Trophoblast cell (in vitro differentiated cells and primary cell): ENCODE data around the gene APCDD1L.

ENCODE experiments used
- DNase-seq, 2 donors: peaks; one replicate each; pipeline ENCODE4 v3.0.0-alpha.2; 2016
- H2AFZ ChIP-seq: 2 replicates; pipeline ENCODE4 v1.6.1; 2013; ENCODE audit warnings: low read length, moderate library complexity, mild to moderate bottlenecking; ENCODE audit not compliant: insufficient read depth, poor library complexity
- H2AK5ac ChIP-seq: 2 replicates; pipeline ENCODE4 v1.6.1; 2013; ENCODE audit warnings: mild to moderate bottlenecking, low read length
- H2BK120ac ChIP-seq: 2 replicates; pipeline ENCODE4 v1.6.1; 2013; ENCODE audit warnings: low read length, mild to moderate bottlenecking, moderate library complexity; ENCODE audit not compliant: insufficient read depth, poor library complexity
- H2BK12ac ChIP-seq: 2 replicates; pipeline ENCODE4 v1.6.1; 2013; ENCODE audit warnings: mild to moderate bottlenecking, low read length, moderate library complexity
- H2BK5ac ChIP-seq: 2 replicates; pipeline ENCODE4 v1.6.1; 2013; ENCODE audit warnings: low read length, low read depth, moderate library complexity, mild to moderate bottlenecking; ENCODE audit not compliant: poor library complexity
- H3K14ac ChIP-seq: 2 replicates; pipeline ENCODE4 v1.6.1; 2013; ENCODE audit warnings: mild to moderate bottlenecking, low read length
- H3K18ac ChIP-seq: 2 replicates; pipeline ENCODE4 v1.6.1; 2013; ENCODE audit warnings: mild to moderate bottlenecking, low read length
- H3K23ac ChIP-seq: 2 replicates; pipeline ENCODE4 v1.6.1; 2013; ENCODE audit warnings: low read length
- H3K27ac ChIP-seq: 2 replicates; pipeline ENCODE4 v1.5.1; 2013; ENCODE audit warnings: low read depth, mild to moderate bottlenecking, inconsistent platforms, low read length, moderate library complexity
- H3K27me3 ChIP-seq: 2 replicates; pipeline ENCODE4 v1.6.1; 2013; ENCODE audit warnings: inconsistent platforms, mild to moderate bottlenecking, low read length, moderate library complexity; ENCODE audit not compliant: insufficient read depth
- H3K36me3 ChIP-seq, 2 experiments: 1 replicate in 1 of 2; 2 replicates in 1 of 2; pipeline ENCODE4 v1.6.1; 2013; ENCODE audit warnings: low read length in 2 of 2, mild to moderate bottlenecking in 2 of 2, moderate library complexity in 1 of 2; ENCODE audit not compliant: insufficient read depth in 2 of 2, control insufficient read depth in 1 of 2
- H3K4ac ChIP-seq: 2 replicates; pipeline ENCODE4 v1.6.1; 2013; ENCODE audit warnings: low read depth, mild to moderate bottlenecking, low read length, moderate library complexity
- H3K4me1 ChIP-seq, 2 experiments: 1 replicate in 1 of 2; 2 replicates in 1 of 2; pipeline ENCODE4 v1.6.1; 2013; ENCODE audit warnings: low read length in 2 of 2, mild to moderate bottlenecking in 2 of 2, moderate library complexity in 1 of 2; ENCODE audit not compliant: insufficient read depth in 2 of 2, control insufficient read depth in 1 of 2
- H3K4me2 ChIP-seq: 2 replicates; pipeline ENCODE4 v1.6.1; 2013; ENCODE audit warnings: inconsistent platforms, mild to moderate bottlenecking, low read length, moderate library complexity
- H3K4me3 ChIP-seq: 2 replicates; pipeline ENCODE4 v1.5.1; 2013; ENCODE audit warnings: mild to moderate bottlenecking, low read depth, low read length, inconsistent platforms
- H3K79me1 ChIP-seq: one replicate; pipeline ENCODE4 v1.6.1; 2013; ENCODE audit warnings: low read length
- H3K79me2 ChIP-seq: 2 replicates; pipeline ENCODE4 v1.6.1; 2013; ENCODE audit warnings: low read length, mild to moderate bottlenecking; ENCODE audit not compliant: control insufficient read depth, insufficient read depth, poor library complexity
- H3K9ac ChIP-seq: 2 replicates; pipeline ENCODE4 v1.6.1; 2013; ENCODE audit warnings: mild to moderate bottlenecking, low read length
- H3K9me3 ChIP-seq: 2 replicates; pipeline ENCODE4 v1.6.1; 2013; ENCODE audit warnings: low read depth, mild to moderate bottlenecking, control low read depth, inconsistent platforms, low read length; ENCODE audit not compliant: insufficient read depth
- H4K12ac ChIP-seq: 2 replicates; pipeline ENCODE4 v1.6.1; 2013; ENCODE audit warnings: low read depth, mild to moderate bottlenecking, low read length, moderate library complexity
- H4K8ac ChIP-seq: 2 replicates; pipeline ENCODE4 v1.6.1; 2013; ENCODE audit warnings: low read depth, mild to moderate bottlenecking, low read length, moderate library complexity
- H4K91ac ChIP-seq: one replicate; pipeline ENCODE4 v1.6.1; 2013; ENCODE audit warnings: low read depth, mild to moderate bottlenecking, low read length, moderate library complexity
- WGBS: extraction: QIAGEN DNeasy Blood & Tissue Kit; methylation state at CpG from one replicate; pipeline ENCODE4 v1.1.7; 2013; ENCODE audit warnings: missing lambda C conversion rate; ENCODE audit not compliant: insufficient read length, insufficient coverage; ENCODE audit errors: extremely low coverage; 5-methylcytosine and 5-hydroxymethylcytosine counted together

APCDD1L gene

GRCh38 chr20:58485393-58485792, 29.8 kb downstream of the APCDD1L start:
- Histone ChIP-seq H3K4ac (no peak overlapping the region), H3K14ac (no peak overlapping the region)
- WGBS = no CpG with 5 or more reads among the region's 3 CpGs

GRCh38 chr20:58483470-58483869, 31.7 kb downstream of the APCDD1L start:
- Histone ChIP-seq H3K9ac (no peak overlapping the region), H2BK5ac (no peak overlapping the region), H3K4me3 (no peak overlapping the region), H3K23ac (no peak overlapping the region), H3K27me3 (no peaks in the 10 kb centered on the region), H3K79me2 (no peaks in the 10 kb centered on the region), H4K91ac (no peak overlapping the region), H2AK5ac (no peak overlapping the region), H4K12ac (no peak overlapping the region), H2AFZ (no peak overlapping the region), H3K18ac (no peak overlapping the region), H3K9me3 (peaks cover 3% of the 10 kb centered on the region), H3K79me1 (no peaks in the 10 kb centered on the region), H4K8ac (no peak overlapping the region), H3K14ac (no peak overlapping the region), H2BK120ac (no peak overlapping the region), H3K4ac (no peak overlapping the region), H2BK12ac (no peak overlapping the region), H3K36me3 (no peaks in the 10 kb centered on the region), H3K4me2 (no peak overlapping the region), H3K4me1 (peaks cover 0 to 2% of the 10 kb centered on the region in 2 experiments), H3K27ac (no peak overlapping the region)
- WGBS = no CpG with 5 or more reads among the region's 6 CpGs
- DNase-seq = no peak

More at GRCh38 chr20:58485393-58485792, 29.8 kb downstream of the APCDD1L start:
- Histone ChIP-seq H3K4me1 (peaks cover 0 to 2% of the 10 kb centered on the region in 2 experiments), H2BK12ac (no peak overlapping the region), H3K18ac (no peak overlapping the region), H3K9me3 (no peaks in the 10 kb centered on the region), H3K27me3 (no peaks in the 10 kb centered on the region), H4K12ac (no peak overlapping the region), H4K8ac (no peak overlapping the region), H4K91ac (no peak overlapping the region), H2AFZ (no peak overlapping the region), H2BK120ac (no peak overlapping the region), H3K9ac (no peak overlapping the region), H3K36me3 (no peaks in the 10 kb centered on the region), H2AK5ac (no peak overlapping the region), H3K23ac (no peak overlapping the region), H3K27ac (no peak overlapping the region), H3K4me3 (no peak overlapping the region), H3K79me2 (no peaks in the 10 kb centered on the region), H2BK5ac (no peak overlapping the region), H3K4me2 (no peak overlapping the region), H3K79me1 (no peaks in the 10 kb centered on the region)
- no peak for DNase-seq

GRCh38 chr20:58483051-58483450, 32.1 kb downstream of the APCDD1L start:
- no peak overlapping the region for H3K9ac ChIP-seq
- H3K14ac ChIP-seq = no peak overlapping the region
- no peak overlapping the region for H3K4me3 ChIP-seq
- no peak overlapping the region for H2BK120ac ChIP-seq
- no peaks in the 10 kb centered on the region for H3K36me3 ChIP-seq
- no peak overlapping the region for H3K27ac ChIP-seq
- DNase-seq = no peak
- no peak overlapping the region for H2AFZ ChIP-seq
- H3K23ac ChIP-seq = no peak overlapping the region
- H3K9me3 ChIP-seq = peaks cover 5% of the 10 kb centered on the region
- H3K4ac ChIP-seq = no peak overlapping the region
- no peak overlapping the region for H4K91ac ChIP-seq
- no peak overlapping the region for H2BK12ac ChIP-seq
- H3K79me2 ChIP-seq = no peaks in the 10 kb centered on the region
- H3K4me2 ChIP-seq = no peak overlapping the region
- H2BK5ac ChIP-seq = no peak overlapping the region
- no peak overlapping the region for H3K18ac ChIP-seq
- H2AK5ac ChIP-seq = no peak overlapping the region
- no peak overlapping the region for H4K8ac ChIP-seq
- peaks cover 0 to 2% of the 10 kb centered on the region in 2 experiments for H3K4me1 ChIP-seq
- H3K27me3 ChIP-seq = no peaks in the 10 kb centered on the region
- no peaks in the 10 kb centered on the region for H3K79me1 ChIP-seq
- no CpG with 5 or more reads among the region's 5 CpGs for WGBS
- H4K12ac ChIP-seq = no peak overlapping the region

- peaks cover 5% of the 10 kb centered on the region for H3K9me3 ChIP-seq
- no peak overlapping the region for H3K9ac ChIP-seq
- peaks cover 0 to 2% of the 10 kb centered on the region in 2 experiments for H3K4me1 ChIP-seq
- no peak overlapping the region for H2AFZ ChIP-seq
- H4K12ac ChIP-seq = no peak overlapping the region
- no peak overlapping the region for H3K4me2 ChIP-seq
- no peak overlapping the region for H2BK120ac ChIP-seq
- no peak overlapping the region for H2BK5ac ChIP-seq
- no peak overlapping the region for H2BK12ac ChIP-seq
- H3K79me1 ChIP-seq = no peaks in the 10 kb centered on the region
- no peaks in the 10 kb centered on the region for H3K36me3 ChIP-seq
- no peak for DNase-seq
- H2AK5ac ChIP-seq = no peak overlapping the region
- H3K27me3 ChIP-seq = no peaks in the 10 kb centered on the region
- no peaks in the 10 kb centered on the region for H3K79me2 ChIP-seq
- H4K91ac ChIP-seq = no peak overlapping the region
- H3K4ac ChIP-seq = no peak overlapping the region
- H3K4me3 ChIP-seq = no peak overlapping the region
- H3K18ac ChIP-seq = no peak overlapping the region
- no peak overlapping the region for H3K14ac ChIP-seq
- H3K27ac ChIP-seq = no peak overlapping the region
- H4K8ac ChIP-seq = no peak overlapping the region
- no CpG with 5 or more reads among the region's 10 CpGs for WGBS
- no peak overlapping the region for H3K23ac ChIP-seq
Observed at GRCh38 chr20:58482416-58482815, 32.8 kb downstream of the APCDD1L start.
